SK-N-SH (cell line): ENCODE results near the gene LMTK2. TPM values are rescaled to one million over a fixed set of nuclear protein-coding genes. Genes with fewer than 3 reads are reported as not detected.

Source experiments
- CTCF ChIA-PET: fragments of 300-600, 350-600 bp; formaldehyde crosslinking; extraction: SDS; loops from one replicate; lab custom pipeline; 2021; lab: Yijun Ruan, JAX
- POLR2A ChIA-PET: fragments of 350-600 bp; sonication (Branson Sonifier 250); formaldehyde crosslinking; extraction: SDS; loops from one replicate; lab custom pipeline; 2020; ENCODE audit warnings: antibody characterized with exemption, inconsistent platforms; lab: Yijun Ruan, JAX
- DNase-seq: peaks from one replicate; pipeline ENCODE4 v3.0.0; 2012
- H2AFZ ChIP-seq: fragments of 200-600 bp; sonication (generic); 2 replicates; pipeline ENCODE4 v1.8.1; 2016; ENCODE audit warnings: antibody characterized with exemption, mild to moderate bottlenecking, low read depth
- H3F3A ChIP-seq: fragments of 200-600 bp; sonication (generic); replicated peaks from 2 replicates; pipeline ENCODE3; 2016; ENCODE audit warnings: antibody characterized with exemption, mild to moderate bottlenecking; ENCODE audit not compliant: insufficient read depth
- H3K27ac ChIP-seq, 2 experiments: fragments of 200-500 bp in 1 of 2; fragments of 200-600 bp in 1 of 2; sonication (Bioruptor generic) in 1 of 2; sonication (generic), shearing (Covaris generic) in 1 of 2; 2 replicates each; pipeline versions ENCODE4 v1.5.1 to v1.6.1; 2014 to 2016; ENCODE audit warnings: low read depth in 2 of 2, inconsistent platforms in 1 of 2, low read length in 1 of 2, mild to moderate bottlenecking in 1 of 2, mixed read lengths in 1 of 2
- H3K27me3 ChIP-seq: fragments of 200-600 bp; sonication (generic), shearing (Covaris generic); 2 replicates; pipeline ENCODE4 v1.6.1; 2016; ENCODE audit warnings: mixed run types; ENCODE audit not compliant: insufficient read depth
- H3K36me3 ChIP-seq, 2 experiments: fragments of 200-500 bp in 1 of 2; fragments of 200-600 bp in 1 of 2; sonication (Bioruptor generic) in 1 of 2; sonication (generic) in 1 of 2; replicated peaks in 1 of 2; 2 replicates each; pipeline versions ENCODE3 to v1.5.1; 2014 to 2016; ENCODE audit warnings: low read length in 1 of 2, mild to moderate bottlenecking in 1 of 2; ENCODE audit not compliant: insufficient read depth in 2 of 2, control insufficient read depth in 1 of 2
- H3K4me1 ChIP-seq, 2 experiments: fragments of 200-500 bp in 1 of 2; fragments of 200-600 bp in 1 of 2; sonication (Bioruptor generic) in 1 of 2; sonication (generic), shearing (Covaris generic) in 1 of 2; 2 replicates each; pipeline versions ENCODE4 v1.5.1 to v1.6.1; 2014 to 2016; ENCODE audit warnings: low read depth in 1 of 2, low read length in 1 of 2, mixed run types in 1 of 2; ENCODE audit not compliant: insufficient read depth in 2 of 2, control insufficient read depth in 1 of 2
- H3K4me2 ChIP-seq: fragments of 200-600 bp; sonication (generic), shearing (Covaris generic); 2 replicates; pipeline ENCODE4 v1.6.1; 2017; ENCODE audit warnings: mixed run types
- H3K4me3 ChIP-seq, 2 experiments: fragments of 200-500 bp in 1 of 2; fragments of 200-600 bp in 1 of 2; sonication (Bioruptor generic) in 1 of 2; sonication (generic), shearing (Covaris generic) in 1 of 2; 2 replicates each; pipeline versions ENCODE4 v1.5.1 to v1.8.1; 2014 to 2016; ENCODE audit warnings: low read depth in 2 of 2, inconsistent platforms in 1 of 2, low read length in 1 of 2, mild to moderate bottlenecking in 1 of 2, mixed read lengths in 1 of 2, moderate library complexity in 1 of 2
- H3K79me2 ChIP-seq: fragments of 200-600 bp; sonication (generic); 2 replicates; pipeline ENCODE4 v1.8.1; 2017; ENCODE audit warnings: mild to moderate bottlenecking; ENCODE audit not compliant: insufficient read depth
- H3K9ac ChIP-seq: fragments of 200-600 bp; sonication (generic); 2 replicates; pipeline ENCODE4 v1.6.1; 2017; ENCODE audit warnings: mixed run types
- H3K9me2 ChIP-seq: fragments of 200-600 bp; sonication (generic); 2 replicates; pipeline ENCODE4 v1.6.1; 2017; ENCODE audit warnings: mixed run types
- H3K9me3 ChIP-seq: fragments of 200-600 bp; sonication (generic); 2 replicates; pipeline ENCODE4 v1.6.1; 2017; ENCODE audit warnings: mixed run types, mild to moderate bottlenecking, moderate library complexity
- H4K20me1 ChIP-seq: fragments of 200-600 bp; sonication (generic); 2 replicates; pipeline ENCODE4 v1.6.1; 2017; ENCODE audit warnings: mild to moderate bottlenecking, mixed run types; ENCODE audit not compliant: insufficient read depth
- CHD2 ChIP-seq: fragments of 150-350 bp; IDR thresholded peaks from 2 replicates; pipeline ENCODE4 v1.6.1; 2018; ENCODE audit warnings: low read length; ENCODE audit not compliant: partially characterized antibody
- CTCF ChIP-seq: fragments of 200-600 bp; sonication (generic); IDR thresholded peaks from 2 replicates; pipeline ENCODE4 v1.6.1; 2017; ENCODE audit warnings: antibody characterized with exemption, mild to moderate bottlenecking, moderate library complexity
- EP300 ChIP-seq, 2 experiments: IDR thresholded peaks; 2 replicates each; pipeline versions ENCODE4 v1.4.0 to v1.6.1; 2012; ENCODE audit warnings: borderline replicate concordance in 1 of 2, low read depth in 1 of 2, low read length in 1 of 2
- EZH2phosphoT487 ChIP-seq: fragments of 200-600 bp; sonication (generic); IDR thresholded peaks from 2 replicates; pipeline ENCODE4 v1.6.1; 2017; ENCODE audit warnings: low read depth, mixed run types, mild to moderate bottlenecking, antibody characterized with exemption, moderate library complexity, borderline replicate concordance
- FOSL2 ChIP-seq: IDR thresholded peaks from 2 replicates; pipeline ENCODE4 v1.4.0; 2012; ENCODE audit warnings: low read depth, mild to moderate bottlenecking, moderate library complexity, borderline replicate concordance
- FOXM1 ChIP-seq: IDR thresholded peaks from 2 replicates; pipeline ENCODE4 v1.4.0; 2012; ENCODE audit warnings: low read depth, mild to moderate bottlenecking
- GABPA ChIP-seq: IDR thresholded peaks from 2 replicates; pipeline ENCODE4 v1.4.0; 2012; ENCODE audit warnings: low read depth, mild to moderate bottlenecking
- GATA2 ChIP-seq: sonication (generic); formaldehyde crosslinking; IDR thresholded peaks from 2 replicates; pipeline ENCODE4 v1.5.0; 2020; ENCODE audit warnings: mild to moderate bottlenecking, missing genetic modification reagents
- POLR2AphosphoS5 ChIP-seq: IDR thresholded peaks from 2 replicates; pipeline ENCODE4 v1.6.1; 2012; ENCODE audit warnings: low read depth, low read length
- RCOR1 ChIP-seq: fragments of 150-350 bp; IDR thresholded peaks from 2 replicates; pipeline ENCODE4 v1.6.1; 2017; ENCODE audit warnings: antibody characterized with exemption, low read length
- RXRA ChIP-seq: IDR thresholded peaks from 2 replicates; pipeline ENCODE4 v1.4.0; 2012; ENCODE audit warnings: low read depth, mild to moderate bottlenecking, borderline replicate concordance
- SIN3A ChIP-seq: IDR thresholded peaks from 2 replicates; pipeline ENCODE4 v1.6.1; 2012; ENCODE audit warnings: low read depth, mild to moderate bottlenecking, low read length, moderate library complexity, borderline replicate concordance
- SMC3 ChIP-seq: IDR thresholded peaks from 2 replicates; pipeline ENCODE4 v1.6.1; 2012; ENCODE audit warnings: low read depth, low read length, improper control_type of control experiment
- TAF1 ChIP-seq: IDR thresholded peaks from 2 replicates; pipeline ENCODE4 v1.6.1; 2012; ENCODE audit warnings: low read depth, mild to moderate bottlenecking, low read length, moderate library complexity, borderline replicate concordance
- TCF12 ChIP-seq: IDR thresholded peaks from 2 replicates; pipeline ENCODE4 v1.4.0; 2012
- USF2 ChIP-seq: fragments of 150-350 bp; IDR thresholded peaks from 2 replicates; pipeline ENCODE4 v1.6.1; 2017; ENCODE audit warnings: antibody characterized with exemption, low read length, low read depth, borderline replicate concordance
- ZBTB33 ChIP-seq: IDR thresholded peaks from 2 replicates; pipeline ENCODE4 v1.4.0; 2012; ENCODE audit warnings: low read depth, borderline replicate concordance
- WGBS: methylation state at CpG from one replicate; pipeline ENCODE4 v1.1.6; 2017; ENCODE audit warnings: low lambda C conversion rate; 5-methylcytosine and 5-hydroxymethylcytosine counted together
- polyA plus RNA-seq, 3 experiments: library from polyadenylated mRNA; depleted of rRNA; stranded (reverse); fragments of >200 nt; gene quantifications; 2 replicates each; pipeline ENCODE4 v1.2.3, GENCODE V29; 2012
- TF ChIP-seq, protein P1 (sequence below): IDR thresholded peaks from 2 replicates; pipeline ENCODE4 v1.6.1; 2012; ENCODE audit warnings: mild to moderate bottlenecking, low read depth, low read length, moderate library complexity
- TF ChIP-seq, protein P2 (sequence below): IDR thresholded peaks from 2 replicates; pipeline ENCODE4; 2012
- TF ChIP-seq, protein P3 (sequence below): fragments of 150-350 bp; IDR thresholded peaks from 2 replicates; pipeline ENCODE4 v1.6.1; 2016; ENCODE audit warnings: mild to moderate bottlenecking, low read depth, low read length

Gene LMTK2
- polyA plus RNA-seq, 1 of the 3 experiments (the other 2 are of a cell fraction): 9.0 TPM

DNA sequence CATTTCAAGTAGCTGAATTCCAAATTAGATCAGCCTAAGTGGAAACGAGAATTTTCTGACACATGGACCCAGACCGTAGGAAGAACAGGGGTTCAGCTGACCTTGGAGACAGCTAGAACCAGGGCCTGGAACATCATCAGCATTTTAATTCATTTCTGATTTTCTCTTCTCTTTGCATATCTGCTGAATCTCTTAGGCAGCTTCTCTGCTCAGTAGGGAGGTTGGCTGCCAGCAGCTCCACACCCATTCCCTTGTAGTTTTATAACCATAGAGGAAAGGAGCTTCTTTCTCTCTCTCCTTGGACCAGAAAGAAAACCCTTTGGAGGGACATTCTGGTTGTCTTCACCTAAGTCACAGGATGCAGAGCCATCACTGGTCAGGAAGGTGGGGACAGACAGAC lies 36.0 kb downstream of the LMTK2 start:
- ChIA-PET POLR2A (no interaction called here), CTCF (interaction anchor here (1.3 to 2.5 kb wide), 6 partner anchors 11 to 121 kb away, joined by 4 to 12 read pairs (median 8); partner anchors contain the start of gene LMTK2)
- Histone ChIP-seq H3K27me3 (no peaks in the 10 kb centered on the region), H3K4me3 (no peak overlapping the region), H3K9me3 (no peaks in the 10 kb centered on the region), H3K36me3 (peaks cover 28 to 42% of the 10 kb centered on the region in 2 experiments), H3K79me2 (no peaks in the 10 kb centered on the region), H2AFZ (no peak overlapping the region), H3K9ac (no peak overlapping the region), H3F3A (no peaks in the 10 kb centered on the region), H3K9me2 (no peaks in the 10 kb centered on the region), H3K27ac (no peak overlapping the region), H3K4me2 (no peak overlapping the region), H4K20me1 (no peaks in the 10 kb centered on the region), H3K4me1 (no peaks in the 10 kb centered on the region)
- DNase-seq: no peak
- WGBS: 86% methylated on average over 2 of the region's 2 CpGs
- TF ChIP-seq GATA2 (CRISPR knock-in tag) (no peak), FOXM1 (no peak), TCF12 (no peak), CHD2 (no peak), RCOR1 (no peak), CTCF (no peak), ZBTB33 (no peak), GABPA (no peak), EZH2phosphoT487 (no peak), POLR2AphosphoS5 (no peak), RXRA (no peak), USF2 (no peak), SIN3A (no peak), EP300 (IDR thresholded peaks at IDR 0.05; ENCODE audit: borderline replicate concordance in 1 of 2, low read depth in 1 of 2, low read length in 1 of 2) (no peak), SMC3 (no peak), TAF1 (no peak), FOSL2 (no peak)
- TF ChIP-seq, protein P1, sequence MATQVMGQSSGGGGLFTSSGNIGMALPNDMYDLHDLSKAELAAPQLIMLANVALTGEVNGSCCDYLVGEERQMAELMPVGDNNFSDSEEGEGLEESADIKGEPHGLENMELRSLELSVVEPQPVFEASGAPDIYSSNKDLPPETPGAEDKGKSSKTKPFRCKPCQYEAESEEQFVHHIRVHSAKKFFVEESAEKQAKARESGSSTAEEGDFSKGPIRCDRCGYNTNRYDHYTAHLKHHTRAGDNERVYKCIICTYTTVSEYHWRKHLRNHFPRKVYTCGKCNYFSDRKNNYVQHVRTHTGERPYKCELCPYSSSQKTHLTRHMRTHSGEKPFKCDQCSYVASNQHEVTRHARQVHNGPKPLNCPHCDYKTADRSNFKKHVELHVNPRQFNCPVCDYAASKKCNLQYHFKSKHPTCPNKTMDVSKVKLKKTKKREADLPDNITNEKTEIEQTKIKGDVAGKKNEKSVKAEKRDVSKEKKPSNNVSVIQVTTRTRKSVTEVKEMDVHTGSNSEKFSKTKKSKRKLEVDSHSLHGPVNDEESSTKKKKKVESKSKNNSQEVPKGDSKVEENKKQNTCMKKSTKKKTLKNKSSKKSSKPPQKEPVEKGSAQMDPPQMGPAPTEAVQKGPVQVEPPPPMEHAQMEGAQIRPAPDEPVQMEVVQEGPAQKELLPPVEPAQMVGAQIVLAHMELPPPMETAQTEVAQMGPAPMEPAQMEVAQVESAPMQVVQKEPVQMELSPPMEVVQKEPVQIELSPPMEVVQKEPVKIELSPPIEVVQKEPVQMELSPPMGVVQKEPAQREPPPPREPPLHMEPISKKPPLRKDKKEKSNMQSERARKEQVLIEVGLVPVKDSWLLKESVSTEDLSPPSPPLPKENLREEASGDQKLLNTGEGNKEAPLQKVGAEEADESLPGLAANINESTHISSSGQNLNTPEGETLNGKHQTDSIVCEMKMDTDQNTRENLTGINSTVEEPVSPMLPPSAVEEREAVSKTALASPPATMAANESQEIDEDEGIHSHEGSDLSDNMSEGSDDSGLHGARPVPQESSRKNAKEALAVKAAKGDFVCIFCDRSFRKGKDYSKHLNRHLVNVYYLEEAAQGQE: no peak
- TF ChIP-seq, protein P2, sequence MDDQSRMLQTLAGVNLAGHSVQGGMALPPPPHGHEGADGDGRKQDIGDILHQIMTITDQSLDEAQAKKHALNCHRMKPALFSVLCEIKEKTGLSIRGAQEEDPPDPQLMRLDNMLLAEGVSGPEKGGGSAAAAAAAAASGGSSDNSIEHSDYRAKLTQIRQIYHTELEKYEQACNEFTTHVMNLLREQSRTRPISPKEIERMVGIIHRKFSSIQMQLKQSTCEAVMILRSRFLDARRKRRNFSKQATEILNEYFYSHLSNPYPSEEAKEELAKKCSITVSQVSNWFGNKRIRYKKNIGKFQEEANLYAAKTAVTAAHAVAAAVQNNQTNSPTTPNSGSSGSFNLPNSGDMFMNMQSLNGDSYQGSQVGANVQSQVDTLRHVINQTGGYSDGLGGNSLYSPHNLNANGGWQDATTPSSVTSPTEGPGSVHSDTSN: no peak
- TF ChIP-seq, protein P3, sequence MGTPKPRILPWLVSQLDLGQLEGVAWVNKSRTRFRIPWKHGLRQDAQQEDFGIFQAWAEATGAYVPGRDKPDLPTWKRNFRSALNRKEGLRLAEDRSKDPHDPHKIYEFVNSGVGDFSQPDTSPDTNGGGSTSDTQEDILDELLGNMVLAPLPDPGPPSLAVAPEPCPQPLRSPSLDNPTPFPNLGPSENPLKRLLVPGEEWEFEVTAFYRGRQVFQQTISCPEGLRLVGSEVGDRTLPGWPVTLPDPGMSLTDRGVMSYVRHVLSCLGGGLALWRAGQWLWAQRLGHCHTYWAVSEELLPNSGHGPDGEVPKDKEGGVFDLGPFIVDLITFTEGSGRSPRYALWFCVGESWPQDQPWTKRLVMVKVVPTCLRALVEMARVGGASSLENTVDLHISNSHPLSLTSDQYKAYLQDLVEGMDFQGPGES: no peak
